Hepatocyte (in vitro differentiated cells): ENCODE measurements around the gene G6PC1.

Experiments
- CTCF ChIP-seq: fragments of 200-600 bp; sonication (generic); IDR thresholded peaks from 2 replicates; pipeline ENCODE4 v1.5.1; 2016; ENCODE audit warnings: antibody characterized with exemption, mild to moderate bottlenecking; ENCODE audit not compliant: poor library complexity
- EZH2 ChIP-seq: fragments of 200-600 bp; sonication (generic); IDR thresholded peaks from 2 replicates; pipeline ENCODE4 v1.6.1; 2016; ENCODE audit warnings: antibody characterized with exemption, mild to moderate bottlenecking, borderline replicate concordance
- EZH2phosphoT487 ChIP-seq: fragments of 200-600 bp; sonication (generic); IDR thresholded peaks from one replicate; pipeline ENCODE4 v1.6.1; 2018; ENCODE audit warnings: antibody characterized with exemption, mild to moderate bottlenecking, low read depth, moderate library complexity; ENCODE audit not compliant: unreplicated experiment, severe bottlenecking

DNA sequence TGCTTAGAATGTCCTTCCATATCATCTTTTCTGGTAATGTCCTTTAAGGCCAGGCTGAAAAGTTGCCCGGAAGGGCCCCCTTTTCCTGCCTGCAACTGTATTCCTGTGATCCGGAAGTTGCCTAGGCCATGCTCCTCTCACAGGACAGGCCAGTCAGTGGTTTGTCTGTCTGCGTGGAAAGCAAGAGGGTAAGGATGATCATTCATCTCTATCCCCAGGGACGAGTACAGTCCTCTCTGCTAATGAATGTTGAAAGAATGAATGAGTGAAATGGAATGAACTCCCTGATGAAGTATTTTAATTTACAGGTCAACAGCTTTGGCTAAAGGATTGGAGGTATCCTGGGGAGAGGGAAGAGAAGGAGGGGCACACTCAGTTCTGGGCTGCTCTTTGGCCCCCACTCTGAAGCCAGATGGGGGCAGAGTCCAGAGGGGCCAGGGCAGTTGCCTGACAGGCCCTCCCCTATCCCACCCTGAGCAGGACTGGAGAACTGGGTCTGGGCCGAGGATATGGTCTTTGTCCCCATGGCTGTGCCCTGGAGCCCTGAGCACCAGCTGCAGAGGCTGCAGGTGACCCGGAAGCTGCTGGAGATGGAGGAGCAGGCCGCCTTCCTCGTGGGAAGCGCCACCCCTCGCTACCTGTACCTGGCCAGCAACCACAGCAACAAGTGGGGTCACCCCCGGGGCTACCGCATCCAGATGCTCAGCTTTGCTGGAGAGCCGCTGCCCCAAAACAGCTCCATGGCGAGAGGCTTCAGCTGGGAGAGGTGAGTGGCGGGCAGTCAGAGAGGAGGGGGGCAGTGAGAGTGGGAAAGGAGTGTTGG lies 46.4 kb upstream of the G6PC1 start:
- TF ChIP-seq CTCF (no peak), EZH2phosphoT487 (no peak), EZH2 (no peak)
